ENCODE results near the gene IMPACT.

Gene IMPACT

GRCh38 chr18:24443870-24444269 is 17.4 kb downstream of the IMPACT start:
- Histone ChIP-seq H3K9me3 (ENCODE audit: insufficient read depth, low read length) (no peaks in the 10 kb centered on the region), H3K36me3 (ENCODE audit: insufficient read depth, insufficient read length, low read length) (peaks cover 62% of the 10 kb centered on the region), H3K9ac (ENCODE audit: insufficient read length, low read depth) (no peak overlapping the region), H3K4me3 (ENCODE audit: insufficient read length, low read depth) (no peak overlapping the region), H3K27me3 (ENCODE audit: insufficient read depth, insufficient read length) (no peaks in the 10 kb centered on the region), H3K4me1 (ENCODE audit: insufficient read depth, insufficient read length) (no peaks in the 10 kb centered on the region)
- no peak for DNase-seq (ENCODE audit: low read depth, low spot score)
- TF ChIP-seq SUZ12 (IDR thresholded peaks at IDR 0.05; ENCODE audit: extremely low read depth, insufficient read depth, insufficient read length) (no peak), ZNF274 (IDR thresholded peaks at IDR 0.05; ENCODE audit: low read depth, low read length) (no peak), YY1 (IDR thresholded peaks at IDR 0.05; ENCODE audit: insufficient read depth, insufficient read length) (no peak)

- no peaks in the 10 kb centered on the region for H3K27me3 ChIP-seq (ENCODE audit: insufficient read depth, insufficient read length)
- no peaks in the 10 kb centered on the region for H3K9me3 ChIP-seq (ENCODE audit: insufficient read depth, low read length)
- no peaks in the 10 kb centered on the region for H3K4me1 ChIP-seq (ENCODE audit: insufficient read depth, insufficient read length)
- TF ChIP-seq ZNF274 (IDR thresholded peaks at IDR 0.05; ENCODE audit: low read depth, low read length) = no peak
- no peak for TF ChIP-seq YY1 (IDR thresholded peaks at IDR 0.05; ENCODE audit: insufficient read depth, insufficient read length)
- TF ChIP-seq SUZ12 (IDR thresholded peaks at IDR 0.05; ENCODE audit: extremely low read depth, insufficient read depth, insufficient read length) = no peak
- DNase-seq (ENCODE audit: low read depth, low spot score) = no peak
- peaks cover 71% of the 10 kb centered on the region for H3K36me3 ChIP-seq (ENCODE audit: insufficient read depth, insufficient read length, low read length)
- no peak overlapping the region for H3K9ac ChIP-seq (ENCODE audit: insufficient read length, low read depth)
- H3K4me3 ChIP-seq (ENCODE audit: insufficient read length, low read depth) = no peak overlapping the region
These were observed 20.0 kb downstream of the IMPACT start for GRCh38 chr18:24446453-24446852.

GRCh38 chr18:24446953-24447538 is 20.6 kb downstream of the IMPACT start:
- no peaks in the 10 kb centered on the region for H3K4me1 ChIP-seq (ENCODE audit: insufficient read depth, insufficient read length)
- H3K9me3 ChIP-seq (ENCODE audit: insufficient read depth, low read length) = no peaks in the 10 kb centered on the region
- H3K36me3 ChIP-seq (ENCODE audit: insufficient read depth, insufficient read length, low read length) = peaks cover 73% of the 10 kb centered on the region
- no peaks in the 10 kb centered on the region for H3K27me3 ChIP-seq (ENCODE audit: insufficient read depth, insufficient read length)
- no peak for DNase-seq (ENCODE audit: low read depth, low spot score)
- no peak overlapping the region for H3K4me3 ChIP-seq (ENCODE audit: insufficient read length, low read depth)
- no peak overlapping the region for H3K9ac ChIP-seq (ENCODE audit: insufficient read length, low read depth)
- TF ChIP-seq YY1 (IDR thresholded peaks at IDR 0.05; ENCODE audit: insufficient read depth, insufficient read length) (no peak), SUZ12 (IDR thresholded peaks at IDR 0.05; ENCODE audit: extremely low read depth, insufficient read depth, insufficient read length) (no peak), ZNF274 (IDR thresholded peaks at IDR 0.05; ENCODE audit: low read depth, low read length) (no peak)

- Histone ChIP-seq H3K9me3 (ENCODE audit: insufficient read depth, low read length) (no peaks in the 10 kb centered on the region), H3K36me3 (ENCODE audit: insufficient read depth, insufficient read length, low read length) (peaks cover 71% of the 10 kb centered on the region), H3K9ac (ENCODE audit: insufficient read length, low read depth) (no peak overlapping the region), H3K27me3 (ENCODE audit: insufficient read depth, insufficient read length) (no peaks in the 10 kb centered on the region), H3K4me1 (ENCODE audit: insufficient read depth, insufficient read length) (no peaks in the 10 kb centered on the region), H3K4me3 (ENCODE audit: insufficient read length, low read depth) (no peak overlapping the region)
- TF ChIP-seq ZNF274 (IDR thresholded peaks at IDR 0.05; ENCODE audit: low read depth, low read length) (no peak), YY1 (IDR thresholded peaks at IDR 0.05; ENCODE audit: insufficient read depth, insufficient read length) (no peak), SUZ12 (IDR thresholded peaks at IDR 0.05; ENCODE audit: extremely low read depth, insufficient read depth, insufficient read length) (no peak)
- DNase-seq (ENCODE audit: low read depth, low spot score) = no peak
These were observed 21.5 kb downstream of the IMPACT start for GRCh38 chr18:24447961-24448360.

GRCh38 chr18:24456549-24456948 is 30.1 kb downstream of the IMPACT start:
- peaks cover 7% of the 10 kb centered on the region for H3K36me3 ChIP-seq (ENCODE audit: insufficient read depth, insufficient read length, low read length)
- TF ChIP-seq ZNF274 (IDR thresholded peaks at IDR 0.05; ENCODE audit: low read depth, low read length) (no peak), SUZ12 (IDR thresholded peaks at IDR 0.05; ENCODE audit: extremely low read depth, insufficient read depth, insufficient read length) (no peak), YY1 (IDR thresholded peaks at IDR 0.05; ENCODE audit: insufficient read depth, insufficient read length) (no peak)
- H3K9ac ChIP-seq (ENCODE audit: insufficient read length, low read depth) = no peak overlapping the region
- no peaks in the 10 kb centered on the region for H3K27me3 ChIP-seq (ENCODE audit: insufficient read depth, insufficient read length)
- no peaks in the 10 kb centered on the region for H3K4me1 ChIP-seq (ENCODE audit: insufficient read depth, insufficient read length)
- no peaks in the 10 kb centered on the region for H3K9me3 ChIP-seq (ENCODE audit: insufficient read depth, low read length)
- no peak overlapping the region for H3K4me3 ChIP-seq (ENCODE audit: insufficient read length, low read depth)
- DNase-seq (ENCODE audit: low read depth, low spot score) = no peak

- no peak for TF ChIP-seq YY1 (IDR thresholded peaks at IDR 0.05; ENCODE audit: insufficient read depth, insufficient read length)
- TF ChIP-seq SUZ12 (IDR thresholded peaks at IDR 0.05; ENCODE audit: extremely low read depth, insufficient read depth, insufficient read length) = no peak
- TF ChIP-seq ZNF274 (IDR thresholded peaks at IDR 0.05; ENCODE audit: low read depth, low read length) = no peak
- H3K4me3 ChIP-seq (ENCODE audit: insufficient read length, low read depth) = no peak overlapping the region
- no peaks in the 10 kb centered on the region for H3K36me3 ChIP-seq (ENCODE audit: insufficient read depth, insufficient read length, low read length)
- DNase-seq (ENCODE audit: low read depth, low spot score) = no peak
- H3K9me3 ChIP-seq (ENCODE audit: insufficient read depth, low read length) = no peaks in the 10 kb centered on the region
- peaks cover 2% of the 10 kb centered on the region for H3K4me1 ChIP-seq (ENCODE audit: insufficient read depth, insufficient read length)
- H3K9ac ChIP-seq (ENCODE audit: insufficient read length, low read depth) = no peak overlapping the region
- H3K27me3 ChIP-seq (ENCODE audit: insufficient read depth, insufficient read length) = no peaks in the 10 kb centered on the region
These were observed 33.3 kb downstream of the IMPACT start for GRCh38 chr18:24459772-24460171.

- H3K9ac ChIP-seq (ENCODE audit: insufficient read length, low read depth) = no peak within 1 kb of the TSS
- H3K27me3 ChIP-seq (ENCODE audit: insufficient read depth, insufficient read length) = no peaks in the 10 kb centered on the region
- H3K36me3 ChIP-seq (ENCODE audit: insufficient read depth, insufficient read length, low read length) = no peaks in the 10 kb centered on the region
- no peak for TF ChIP-seq YY1 (IDR thresholded peaks at IDR 0.05; ENCODE audit: insufficient read depth, insufficient read length)
- TF ChIP-seq SUZ12 (IDR thresholded peaks at IDR 0.05; ENCODE audit: extremely low read depth, insufficient read depth, insufficient read length) = no peak
- no peak for TF ChIP-seq ZNF274 (IDR thresholded peaks at IDR 0.05; ENCODE audit: low read depth, low read length)
- no peak for DNase-seq (ENCODE audit: low read depth, low spot score)
- H3K4me1 ChIP-seq (ENCODE audit: insufficient read depth, insufficient read length) = peaks cover 2% of the 10 kb centered on the region
- H3K9me3 ChIP-seq (ENCODE audit: insufficient read depth, low read length) = no peaks in the 10 kb centered on the region
- no peak within 1 kb of the TSS for H3K4me3 ChIP-seq (ENCODE audit: insufficient read length, low read depth)
These were observed 33.9 kb downstream of the IMPACT start, which contains the start of gene HRH4 for GRCh38 chr18:24460388-24460787. TSS of gene HRH4 (plus strand) at chr18:24460637. CDS start at chr18:24460729, 92 bp downstream.
